ENCODE results near the gene BPNT1.
"Not testable (repeated sequence)": the region's sequence is repeated elsewhere in the genome, so short reads cannot be mapped to it uniquely, and the experiment has no call there.

Gene BPNT1

GRCh38 chr1:220089650-220090556 is at the start of gene BPNT1:
Gene BPNT1 (minus strand): TSS chr1:220089788. CDS start chr1:220079846, 9,942 bp downstream.
- DNase-seq (ENCODE audit: extremely low spot score, insufficient read length, low read depth) (peak; percentile 68), FAIRE-seq (peak; percentile 99)

GRCh38 chr1:220137019-220137786 is 47.6 kb upstream of the BPNT1 start:
- DNase-seq (ENCODE audit: extremely low spot score, insufficient read length, low read depth) (no peak), FAIRE-seq (no peak)

GRCh38 chr1:220135755-220136154 is 46.2 kb upstream of the BPNT1 start:
- FAIRE-seq (no peak), DNase-seq (ENCODE audit: extremely low spot score, insufficient read length, low read depth) (no peak)

GRCh38 chr1:220129479-220130210 is 40.1 kb upstream of the BPNT1 start:
- FAIRE-seq (no peak), DNase-seq (ENCODE audit: extremely low spot score, insufficient read length, low read depth) (no peak)

- DNase-seq (ENCODE audit: extremely low spot score, insufficient read length, low read depth) (no peak), FAIRE-seq (no peak)
These were observed 37.5 kb upstream of the BPNT1 start for GRCh38 chr1:220127076-220127475.

- DNase-seq (ENCODE audit: extremely low spot score, insufficient read length, low read depth) (no peak), FAIRE-seq (no peak)
These were observed 35.0 kb upstream of the BPNT1 start for GRCh38 chr1:220124542-220124941.

GRCh38 chr1:220123889-220124288 is 34.3 kb upstream of the BPNT1 start:
- DNase-seq (ENCODE audit: extremely low spot score, insufficient read length, low read depth) (no peak), FAIRE-seq (no peak)

- FAIRE-seq = no peak
These were observed 33.5 kb upstream of the BPNT1 start for GRCh38 chr1:220123066-220123465.

GRCh38 chr1:220121791-220122530 is 32.4 kb upstream of the BPNT1 start:
- DNase-seq (ENCODE audit: extremely low spot score, insufficient read length, low read depth) (no peak), FAIRE-seq (no peak)

More at GRCh38 chr1:220123066-220123465, 33.5 kb upstream of the BPNT1 start:
- DNase-seq (ENCODE audit: extremely low spot score, insufficient read length, low read depth) = no peak

- DNase-seq (ENCODE audit: extremely low spot score, insufficient read length, low read depth) (no peak), FAIRE-seq (no peak)
These were observed 29.5 kb upstream of the BPNT1 start for GRCh38 chr1:220119043-220119512.

- FAIRE-seq = peak; percentile 63
- DNase-seq (ENCODE audit: extremely low spot score, insufficient read length, low read depth) = no peak
These were observed 23.6 kb upstream of the BPNT1 start for GRCh38 chr1:220113136-220113695.

- DNase-seq (ENCODE audit: extremely low spot score, insufficient read length, low read depth); FAIRE-seq: not testable (repeated sequence)
These were observed 23.0 kb upstream of the BPNT1 start for GRCh38 chr1:220112600-220112999.

- not testable (repeated sequence) for FAIRE-seq; DNase-seq (ENCODE audit: extremely low spot score, insufficient read length, low read depth)
These were observed 20.9 kb upstream of the BPNT1 start for GRCh38 chr1:220110473-220110872.

- FAIRE-seq (no peak), DNase-seq (ENCODE audit: extremely low spot score, insufficient read length, low read depth) (no peak)
These were observed 10.2 kb upstream of the BPNT1 start for GRCh38 chr1:220099826-220100225.

- peak; percentile 86 for DNase-seq (ENCODE audit: extremely low spot score, insufficient read length, low read depth)
- FAIRE-seq = peak; percentile 81
These were observed 4.7 kb upstream of the BPNT1 start, which contains the start of gene IARS2 for GRCh38 chr1:220094016-220094911. Gene IARS2 (plus strand): TSS chr1:220094132. CDS start chr1:220094217, 85 bp downstream.

GRCh38 chr1:220093361-220094015 is 3.9 kb upstream of the BPNT1 start:
- no peak for DNase-seq (ENCODE audit: extremely low spot score, insufficient read length, low read depth)
- FAIRE-seq = no peak

GRCh38 chr1:220092694-220093093 is 3.1 kb upstream of the BPNT1 start:
- DNase-seq (ENCODE audit: extremely low spot score, insufficient read length, low read depth) (no peak), FAIRE-seq (no peak)

All from GM18507 (cell line).